GM12892 (cell line): ENCODE measurements around the gene FARP2.
"Not testable (repeated sequence)": the region's sequence is repeated elsewhere in the genome, so short reads cannot be mapped to it uniquely, and the experiment has no call there.

Source experiments
- DNase-seq: peaks from one replicate; pipeline ENCODE4 v3.0.0; 2011; ENCODE audit not compliant: insufficient read length
- FAIRE-seq: peaks from 2 replicates; lab custom pipeline; 2011; peaks lifted over from hg19 to GRCh38; lab: Jason Lieb, UNC
- POLR2A ChIP-seq: IDR thresholded peaks from 2 replicates; pipeline ENCODE4 v1.6.1; 2011; ENCODE audit warnings: low read depth, low read length, control low read depth
- POLR2AphosphoS5 ChIP-seq: IDR thresholded peaks from 2 replicates; pipeline ENCODE4 v1.6.1; 2011; ENCODE audit warnings: low read depth, low read length, control low read depth
- TAF1 ChIP-seq: IDR thresholded peaks from 2 replicates; pipeline ENCODE4 v1.6.1; 2011; ENCODE audit warnings: low read depth, mild to moderate bottlenecking, control low read depth, low read length, borderline replicate concordance

FARP2 gene

GRCh38 chr2:241393524-241394196 lies 37.6 kb downstream of the FARP2 start:
- TF ChIP-seq POLR2A (no peak), POLR2AphosphoS5 (no peak), TAF1 (no peak)
- no peak for FAIRE-seq
- no peak for DNase-seq

- FAIRE-seq, DNase-seq: not testable (repeated sequence)
These were observed 40.7 kb downstream of the FARP2 start for GRCh38 chr2:241396809-241397208.

- no peak for DNase-seq
- peak; percentile 21 for FAIRE-seq
- no peak for TF ChIP-seq POLR2A
- no peak for TF ChIP-seq TAF1
- no peak for TF ChIP-seq POLR2AphosphoS5
These were observed 44.1 kb downstream of the FARP2 start for GRCh38 chr2:241399941-241400922.

- no peak for TF ChIP-seq POLR2A
- TF ChIP-seq POLR2AphosphoS5 = no peak
- TF ChIP-seq TAF1 = no peak
- no peak for FAIRE-seq
- no peak for DNase-seq
These were observed 52.8 kb downstream of the FARP2 start for GRCh38 chr2:241408849-241409248.

- no peak for FAIRE-seq
- no peak for TF ChIP-seq POLR2AphosphoS5
- no peak for TF ChIP-seq POLR2A
- TF ChIP-seq TAF1 = no peak
- no peak for DNase-seq
These were observed 54.7 kb downstream of the FARP2 start for GRCh38 chr2:241410739-241411176.

GRCh38 chr2:241412144-241412543 lies 56.1 kb downstream of the FARP2 start:
- DNase-seq (no peak), FAIRE-seq (no peak)
- TF ChIP-seq POLR2A = no peak
- TF ChIP-seq POLR2AphosphoS5 = no peak
- TF ChIP-seq TAF1 = no peak

- not testable (repeated sequence) for FAIRE-seq, DNase-seq
These were observed 57.4 kb downstream of the FARP2 start for GRCh38 chr2:241413501-241413900.

GRCh38 chr2:241413929-241414580 lies 58.0 kb downstream of the FARP2 start:
- FAIRE-seq (no peak), DNase-seq (no peak)
- TF ChIP-seq POLR2A = no peak
- no peak for TF ChIP-seq TAF1
- TF ChIP-seq POLR2AphosphoS5 = no peak

GRCh38 chr2:241415196-241415595 lies 59.1 kb downstream of the FARP2 start:
- FAIRE-seq (no peak), DNase-seq (no peak)
- TF ChIP-seq POLR2AphosphoS5 (no peak), POLR2A (no peak), TAF1 (no peak)

GRCh38 chr2:241417626-241418025 lies 61.5 kb downstream of the FARP2 start:
- no peak for FAIRE-seq

GRCh38 chr2:241421330-241421729 lies 65.2 kb downstream of the FARP2 start:
- FAIRE-seq (no peak), DNase-seq (no peak)
- no peak for TF ChIP-seq POLR2A
- TF ChIP-seq TAF1 = no peak
- TF ChIP-seq POLR2AphosphoS5 = no peak

More at GRCh38 chr2:241417626-241418025, 61.5 kb downstream of the FARP2 start:
- TF ChIP-seq POLR2A = no peak
- no peak for TF ChIP-seq POLR2AphosphoS5
- no peak for TF ChIP-seq TAF1
- DNase-seq = no peak

GRCh38 chr2:241421942-241422341 lies 65.9 kb downstream of the FARP2 start:
- FAIRE-seq, DNase-seq: not testable (repeated sequence)
